ENCODE measurements around the gene SMARCE1.

The SMARCE1 gene

DNA sequence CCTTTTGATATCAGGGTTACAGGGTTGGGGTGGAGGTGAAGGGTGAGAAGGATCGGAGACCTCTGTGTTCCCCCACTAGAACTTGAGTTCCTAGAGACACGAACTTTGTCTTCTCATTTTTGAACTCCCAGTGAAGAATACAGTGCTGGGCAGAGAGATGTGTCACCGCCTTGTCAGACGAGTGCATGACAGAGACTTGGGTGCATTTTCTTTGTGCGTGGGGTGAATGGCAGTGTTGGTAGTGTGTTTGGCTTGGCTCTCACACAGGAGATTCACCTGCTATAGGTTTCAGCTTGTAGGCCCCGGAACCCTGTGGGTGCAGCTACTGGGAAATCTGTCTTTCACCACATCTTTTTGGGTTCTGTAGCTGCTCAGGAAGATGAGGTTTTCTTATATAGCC, 42.3 kb downstream of the SMARCE1 start:
- Histone ChIP-seq H3K9ac (ENCODE audit: low read length) (no peak overlapping the region), H3K4me1 (ENCODE audit: control insufficient read depth, insufficient read depth, low read length) (no peaks in the 10 kb centered on the region), H3K36me3 (ENCODE audit: control insufficient read depth, insufficient read depth, low read length) (no peaks in the 10 kb centered on the region), H3K9me3 (ENCODE audit: control insufficient read depth, low read length) (no peaks in the 10 kb centered on the region), H3K27me3 (ENCODE audit: control insufficient read depth, insufficient read depth, low read length) (no peaks in the 10 kb centered on the region), H3K4me3 (ENCODE audit: low read length) (no peak overlapping the region)

DNA sequence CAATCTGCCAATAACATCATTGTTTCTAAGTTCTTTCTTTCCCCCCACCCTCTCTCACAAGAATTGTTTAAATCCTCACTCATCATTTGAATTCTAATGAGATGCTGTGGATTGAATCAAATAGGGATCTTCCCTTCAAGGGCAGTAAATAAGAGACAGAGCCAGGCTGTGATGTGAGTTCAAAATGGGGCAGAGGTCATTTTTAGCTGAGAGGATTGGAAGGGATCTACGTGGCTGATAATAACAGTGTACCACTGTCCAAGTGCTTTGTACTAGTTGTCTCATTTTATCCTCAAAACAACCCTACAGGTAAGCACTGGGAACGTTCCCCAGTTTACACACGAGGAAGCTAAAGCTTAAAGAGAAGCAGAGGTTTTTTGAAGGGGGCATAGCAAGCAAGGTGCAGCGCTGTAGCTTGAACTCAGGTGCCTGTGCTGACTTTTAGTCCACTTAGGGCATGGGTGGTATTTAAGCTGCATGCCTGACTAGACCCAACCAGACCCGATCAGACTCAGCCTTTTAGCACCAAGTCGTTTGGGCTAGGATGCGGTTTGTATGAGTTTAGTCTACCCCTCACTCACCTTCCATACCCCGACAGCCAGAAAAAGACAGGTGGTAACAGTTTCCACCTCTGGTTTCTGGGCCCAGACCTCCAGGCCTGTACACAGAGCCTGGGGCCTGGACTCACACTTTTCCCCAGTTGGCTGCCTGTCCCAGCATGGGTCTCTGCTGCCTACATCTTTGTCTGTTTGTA, 43.1 kb downstream of the SMARCE1 start:
- Histone ChIP-seq H3K9me3 (ENCODE audit: control insufficient read depth, low read length) (no peaks in the 10 kb centered on the region), H3K4me3 (ENCODE audit: low read length) (no peak overlapping the region), H3K27me3 (ENCODE audit: control insufficient read depth, insufficient read depth, low read length) (no peaks in the 10 kb centered on the region), H3K4me1 (ENCODE audit: control insufficient read depth, insufficient read depth, low read length) (no peaks in the 10 kb centered on the region), H3K36me3 (ENCODE audit: control insufficient read depth, insufficient read depth, low read length) (no peaks in the 10 kb centered on the region), H3K9ac (ENCODE audit: low read length) (no peak overlapping the region)

DNA sequence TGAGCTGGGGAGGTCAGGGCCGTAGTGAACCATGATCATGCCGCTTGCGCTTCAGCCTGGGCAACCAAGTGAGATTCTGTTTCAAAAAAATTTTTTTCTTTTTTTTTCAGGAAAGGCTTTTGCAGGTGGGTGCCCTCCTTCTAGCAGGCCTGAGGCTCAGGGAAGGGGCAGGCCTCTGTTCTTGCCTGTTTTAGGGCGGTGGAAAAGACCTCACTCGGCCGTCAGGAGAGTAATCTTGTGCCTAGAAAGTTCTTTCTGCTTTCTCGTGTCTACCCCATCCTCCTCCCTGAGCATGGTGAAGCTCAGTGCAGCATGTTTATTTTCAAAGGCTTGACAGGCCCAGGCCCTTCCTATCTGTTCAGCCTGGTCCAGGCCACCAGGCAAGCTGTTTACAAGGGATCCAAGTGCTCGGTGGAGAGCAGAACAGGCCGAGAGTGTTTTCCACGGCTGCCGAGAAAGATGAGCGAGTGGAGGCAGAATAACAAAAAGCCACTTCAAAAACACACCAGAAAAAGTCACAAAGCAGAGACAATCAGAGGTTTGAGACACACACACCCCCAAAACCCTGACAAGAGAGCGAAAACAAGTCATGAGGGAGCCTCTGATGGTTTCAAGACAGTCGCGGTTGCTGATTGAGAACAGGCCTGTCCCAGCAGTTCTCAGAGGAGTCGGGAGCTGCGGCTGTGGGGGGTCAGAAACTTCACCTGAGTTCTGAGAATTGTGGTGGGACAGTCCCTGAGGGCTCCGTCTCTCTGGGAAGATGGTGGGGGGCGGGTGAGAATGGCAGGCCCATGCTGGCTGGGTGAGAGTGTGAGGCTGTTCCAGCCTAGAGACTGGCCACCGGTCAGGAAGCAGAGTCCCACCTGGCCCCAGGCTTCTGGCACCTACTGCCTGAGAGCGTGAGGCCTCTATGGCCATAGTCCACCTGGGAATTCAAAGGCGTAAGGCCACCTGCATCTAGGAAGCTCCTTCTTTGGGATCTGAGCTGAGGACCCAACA, 44.9 kb downstream of the SMARCE1 start:
- Histone ChIP-seq H3K4me1 (ENCODE audit: control insufficient read depth, insufficient read depth, low read length) (no peaks in the 10 kb centered on the region), H3K9me3 (ENCODE audit: control insufficient read depth, low read length) (no peaks in the 10 kb centered on the region), H3K27me3 (ENCODE audit: control insufficient read depth, insufficient read depth, low read length) (no peaks in the 10 kb centered on the region), H3K36me3 (ENCODE audit: control insufficient read depth, insufficient read depth, low read length) (no peaks in the 10 kb centered on the region), H3K4me3 (ENCODE audit: low read length) (no peak overlapping the region), H3K9ac (ENCODE audit: low read length) (no peak overlapping the region)

DNA sequence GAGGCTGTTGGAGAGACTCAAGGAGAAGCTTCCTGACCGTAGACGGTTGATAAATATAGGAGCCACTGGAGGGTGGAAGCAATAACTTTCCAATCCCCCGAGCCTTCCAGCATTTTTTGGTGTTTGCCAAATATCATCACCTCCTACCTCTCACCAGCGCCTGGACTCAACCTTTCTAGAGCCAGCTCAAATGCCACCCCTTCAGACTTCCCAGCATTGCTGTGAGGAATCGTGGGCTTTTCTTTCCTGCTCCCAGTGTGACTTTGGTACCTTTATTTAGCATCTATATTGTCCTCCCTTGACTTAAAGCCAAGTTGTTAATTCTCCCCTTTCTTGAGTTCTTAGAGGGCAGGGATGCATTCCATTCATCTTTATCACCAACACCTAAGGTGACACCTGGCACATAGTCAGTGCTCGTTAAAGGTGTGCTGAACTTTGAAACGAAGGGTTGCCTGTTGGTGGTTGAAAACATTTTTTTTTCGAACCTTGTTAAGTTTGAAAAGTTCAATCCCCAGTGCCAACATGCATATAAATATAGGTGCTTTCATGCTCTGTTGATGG, 47.1 kb downstream of the SMARCE1 start:
- H3K4me3 ChIP-seq (ENCODE audit: low read length) = no peak overlapping the region
- no peaks in the 10 kb centered on the region for H3K9me3 ChIP-seq (ENCODE audit: control insufficient read depth, low read length)
- H3K4me1 ChIP-seq (ENCODE audit: control insufficient read depth, insufficient read depth, low read length) = no peaks in the 10 kb centered on the region
- H3K27me3 ChIP-seq (ENCODE audit: control insufficient read depth, insufficient read depth, low read length) = no peaks in the 10 kb centered on the region
- no peak overlapping the region for H3K9ac ChIP-seq (ENCODE audit: low read length)
- H3K36me3 ChIP-seq (ENCODE audit: control insufficient read depth, insufficient read depth, low read length) = no peaks in the 10 kb centered on the region

DNA sequence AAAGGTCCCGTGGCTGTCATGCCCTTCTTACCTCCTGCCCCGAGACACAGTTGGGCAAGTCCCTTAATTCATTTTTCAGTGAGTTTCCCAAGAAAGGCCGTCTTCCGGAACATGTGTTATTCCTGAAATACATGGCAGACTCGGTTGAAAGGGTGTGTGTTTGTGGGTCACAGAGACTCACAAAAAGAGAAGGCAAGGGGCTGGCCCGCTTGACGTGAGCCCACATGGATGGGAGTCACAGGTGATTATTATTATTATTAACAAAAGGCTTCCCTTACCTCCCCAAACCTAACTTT, 48.2 kb downstream of the SMARCE1 start:
- H3K27me3 ChIP-seq (ENCODE audit: control insufficient read depth, insufficient read depth, low read length) = no peaks in the 10 kb centered on the region
- H3K9me3 ChIP-seq (ENCODE audit: control insufficient read depth, low read length) = no peaks in the 10 kb centered on the region
- no peak overlapping the region for H3K9ac ChIP-seq (ENCODE audit: low read length)
- H3K4me3 ChIP-seq (ENCODE audit: low read length) = no peak overlapping the region
- H3K4me1 ChIP-seq (ENCODE audit: control insufficient read depth, insufficient read depth, low read length) = no peaks in the 10 kb centered on the region
- no peaks in the 10 kb centered on the region for H3K36me3 ChIP-seq (ENCODE audit: control insufficient read depth, insufficient read depth, low read length)

DNA sequence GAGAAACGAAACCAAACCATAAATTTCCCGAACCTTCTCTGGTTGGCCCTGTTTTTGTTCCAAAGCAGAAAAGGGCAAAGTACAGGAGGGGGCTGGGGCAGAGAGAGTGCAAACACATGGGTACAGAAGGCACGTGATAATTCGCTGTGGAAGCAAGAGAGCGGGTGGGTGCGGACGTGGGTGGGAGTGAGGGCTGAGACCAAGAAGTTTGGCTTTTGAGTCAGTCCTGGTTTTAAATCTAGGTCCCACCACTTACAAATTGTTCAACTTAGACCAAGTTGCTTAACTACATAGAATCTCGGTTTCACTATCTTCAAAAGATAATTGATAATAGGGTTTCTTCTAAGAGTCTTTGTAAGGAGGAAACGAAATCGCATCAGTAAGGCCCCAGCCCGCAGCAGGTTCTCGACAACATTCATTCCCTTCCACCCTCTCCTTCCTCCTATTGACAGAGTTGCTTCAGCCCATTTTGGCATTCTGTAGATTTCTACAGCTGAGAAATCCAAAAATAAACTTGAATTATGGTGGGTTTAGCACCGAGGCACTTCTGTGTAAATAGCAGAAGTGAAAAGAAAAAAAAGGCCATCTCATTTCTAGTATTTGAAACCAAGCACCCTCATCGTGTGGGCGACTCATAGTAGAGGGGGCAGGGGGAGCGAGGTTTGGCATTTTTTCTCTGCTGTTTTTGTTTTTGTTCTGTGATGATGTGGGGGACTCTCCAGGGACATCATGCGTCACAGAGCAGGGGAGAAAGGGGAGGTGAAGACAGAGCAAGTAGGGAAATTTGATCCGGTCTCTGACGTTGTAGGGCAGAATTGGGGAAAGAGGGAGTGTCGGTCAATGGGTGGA, 48.8 kb downstream of the SMARCE1 start:
- Histone ChIP-seq H3K4me3 (ENCODE audit: low read length) (no peak overlapping the region), H3K36me3 (ENCODE audit: control insufficient read depth, insufficient read depth, low read length) (no peaks in the 10 kb centered on the region), H3K9ac (ENCODE audit: low read length) (no peak overlapping the region), H3K4me1 (ENCODE audit: control insufficient read depth, insufficient read depth, low read length) (no peaks in the 10 kb centered on the region), H3K9me3 (ENCODE audit: control insufficient read depth, low read length) (no peaks in the 10 kb centered on the region), H3K27me3 (ENCODE audit: control insufficient read depth, insufficient read depth, low read length) (no peaks in the 10 kb centered on the region)

DNA sequence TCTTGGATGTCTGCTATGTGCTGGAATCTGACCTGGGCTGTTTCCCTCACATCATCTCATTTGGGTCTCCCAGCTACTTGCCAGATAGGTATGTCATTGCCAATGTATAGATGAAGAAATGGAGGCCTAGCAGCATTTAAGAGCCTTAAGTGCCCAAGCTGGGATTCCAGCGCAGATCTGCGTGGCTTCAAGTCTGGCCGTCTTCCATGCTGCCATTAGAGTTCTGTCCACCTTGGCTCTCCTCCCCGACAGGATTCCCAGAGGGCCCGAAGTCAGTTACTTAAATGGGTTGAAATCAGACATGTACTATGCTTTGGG, 49.4 kb downstream of the SMARCE1 start:
- H3K9ac ChIP-seq (ENCODE audit: low read length) = no peak overlapping the region
- no peaks in the 10 kb centered on the region for H3K36me3 ChIP-seq (ENCODE audit: control insufficient read depth, insufficient read depth, low read length)
- H3K4me3 ChIP-seq (ENCODE audit: low read length) = no peak overlapping the region
- no peaks in the 10 kb centered on the region for H3K9me3 ChIP-seq (ENCODE audit: control insufficient read depth, low read length)
- H3K27me3 ChIP-seq (ENCODE audit: control insufficient read depth, insufficient read depth, low read length) = no peaks in the 10 kb centered on the region
- no peaks in the 10 kb centered on the region for H3K4me1 ChIP-seq (ENCODE audit: control insufficient read depth, insufficient read depth, low read length)

DNA sequence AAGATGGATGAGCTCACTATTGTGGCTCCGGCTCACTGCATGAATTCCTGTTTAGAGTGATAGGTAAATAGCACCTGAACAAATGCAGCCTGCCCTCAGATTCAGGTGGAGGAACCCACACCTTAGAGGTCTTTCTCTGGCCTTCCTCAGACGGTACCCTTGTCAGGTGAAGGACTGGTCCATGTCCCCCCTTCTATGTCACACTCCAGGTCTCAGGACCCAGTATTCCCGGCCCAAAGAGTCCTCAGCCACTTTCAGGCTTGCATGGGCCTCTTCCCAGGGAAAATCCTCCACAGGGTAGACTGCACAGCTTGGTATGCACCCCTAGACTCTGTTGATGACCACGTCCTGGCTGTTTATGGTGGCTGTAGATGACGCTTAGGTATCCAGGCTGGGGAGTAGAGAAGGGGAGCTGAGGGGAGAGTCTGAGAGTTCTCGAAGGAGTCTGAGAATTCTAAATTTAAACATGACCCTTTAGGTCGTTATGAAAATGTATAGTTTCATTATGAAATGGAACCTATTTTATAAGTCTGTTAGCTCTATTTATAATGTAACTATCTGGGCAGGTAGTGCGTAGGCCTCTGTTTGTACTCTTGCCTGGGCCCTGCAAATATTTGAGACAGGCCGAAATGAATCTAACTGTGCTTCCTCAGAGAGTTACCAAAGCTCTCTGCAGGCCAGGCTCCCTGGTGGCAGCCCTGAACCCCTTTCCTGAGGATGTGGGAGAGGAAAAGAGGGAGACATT, 49.9 kb downstream of the SMARCE1 start:
- H3K4me3 ChIP-seq (ENCODE audit: low read length) = no peak overlapping the region
- H3K36me3 ChIP-seq (ENCODE audit: control insufficient read depth, insufficient read depth, low read length) = no peaks in the 10 kb centered on the region
- H3K9me3 ChIP-seq (ENCODE audit: control insufficient read depth, low read length) = no peaks in the 10 kb centered on the region
- H3K27me3 ChIP-seq (ENCODE audit: control insufficient read depth, insufficient read depth, low read length) = no peaks in the 10 kb centered on the region
- no peaks in the 10 kb centered on the region for H3K4me1 ChIP-seq (ENCODE audit: control insufficient read depth, insufficient read depth, low read length)
- H3K9ac ChIP-seq (ENCODE audit: low read length) = no peak overlapping the region

DNA sequence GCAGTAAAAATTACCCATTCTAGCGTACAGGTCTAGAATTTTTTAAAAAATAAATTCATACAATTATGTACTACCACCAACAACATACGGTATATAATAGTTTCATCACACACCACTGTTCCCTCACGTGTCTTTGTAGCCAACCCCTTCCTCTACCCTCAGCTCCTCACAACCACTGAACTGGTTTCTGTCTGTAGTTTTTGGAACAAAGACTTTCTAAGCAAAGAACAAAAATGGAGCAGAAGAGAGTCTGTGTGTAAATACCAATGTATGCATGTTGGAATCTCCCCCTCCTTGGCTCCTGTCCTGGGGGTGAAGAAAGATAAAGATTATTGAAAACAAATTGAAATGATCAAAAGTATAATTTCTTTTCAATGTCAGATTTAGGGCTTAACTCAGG, 50.5 kb downstream of the SMARCE1 start:
- Histone ChIP-seq H3K9me3 (ENCODE audit: control insufficient read depth, low read length) (no peaks in the 10 kb centered on the region), H3K4me3 (ENCODE audit: low read length) (no peak overlapping the region), H3K27me3 (ENCODE audit: control insufficient read depth, insufficient read depth, low read length) (no peaks in the 10 kb centered on the region), H3K9ac (ENCODE audit: low read length) (no peak overlapping the region), H3K36me3 (ENCODE audit: control insufficient read depth, insufficient read depth, low read length) (no peaks in the 10 kb centered on the region), H3K4me1 (ENCODE audit: control insufficient read depth, insufficient read depth, low read length) (no peaks in the 10 kb centered on the region)

DNA sequence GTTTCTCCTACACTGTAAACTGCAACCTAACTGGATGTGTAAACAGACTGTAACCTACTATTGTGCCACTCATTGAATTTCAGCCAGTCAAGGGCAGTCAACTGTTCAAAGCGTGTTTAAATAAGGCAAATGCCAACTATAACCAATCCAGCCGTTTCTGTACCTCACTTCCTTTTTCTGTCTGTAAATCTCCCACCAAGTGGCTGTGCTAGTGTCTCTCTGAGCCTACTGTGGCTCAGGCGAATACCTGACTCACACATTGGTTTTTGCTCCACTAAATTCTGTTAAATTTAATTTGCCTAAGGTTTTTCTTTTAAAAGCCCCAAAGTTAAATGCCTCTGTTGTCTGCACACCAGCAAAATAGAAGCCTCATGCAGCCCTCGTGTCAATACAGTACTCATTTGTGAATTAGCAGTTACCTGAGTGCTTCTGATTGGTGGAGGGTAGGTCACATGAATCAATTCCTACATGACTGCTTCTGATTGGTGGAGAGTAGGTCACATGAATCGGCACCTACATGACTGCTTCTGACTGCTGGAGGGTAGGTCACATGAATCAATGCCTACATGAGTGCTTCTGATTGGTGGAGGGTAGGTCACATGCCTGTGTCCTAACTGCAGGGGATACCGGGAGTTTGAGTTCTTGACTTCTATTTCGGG, 51.2 kb downstream of the SMARCE1 start:
- H3K9me3 ChIP-seq (ENCODE audit: control insufficient read depth, low read length) = no peaks in the 10 kb centered on the region
- no peaks in the 10 kb centered on the region for H3K4me1 ChIP-seq (ENCODE audit: control insufficient read depth, insufficient read depth, low read length)
- no peaks in the 10 kb centered on the region for H3K36me3 ChIP-seq (ENCODE audit: control insufficient read depth, insufficient read depth, low read length)
- H3K4me3 ChIP-seq (ENCODE audit: low read length) = no peak overlapping the region
- no peak overlapping the region for H3K9ac ChIP-seq (ENCODE audit: low read length)
- H3K27me3 ChIP-seq (ENCODE audit: control insufficient read depth, insufficient read depth, low read length) = no peaks in the 10 kb centered on the region

DNA sequence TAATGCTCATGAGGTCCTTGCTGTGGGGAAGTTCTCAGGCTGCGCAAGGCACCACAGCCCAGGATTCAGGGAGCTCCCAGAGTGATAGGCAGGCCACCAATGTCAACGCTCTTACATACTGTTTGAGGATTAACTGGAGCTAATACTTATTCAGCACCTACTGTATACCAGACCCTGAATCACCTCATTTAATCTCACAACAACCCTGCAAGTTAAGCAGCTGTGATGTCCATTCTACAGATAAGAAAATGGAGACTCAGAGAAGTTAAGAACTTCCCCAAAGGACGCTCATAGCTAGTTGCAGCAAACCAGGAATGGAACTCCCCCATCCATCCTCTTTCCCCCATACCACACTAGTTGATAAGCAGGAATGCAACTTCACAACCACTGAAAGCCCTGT, 56.9 kb downstream of the SMARCE1 start:
- H3K4me3 ChIP-seq (ENCODE audit: low read length) = no peak overlapping the region
- no peaks in the 10 kb centered on the region for H3K4me1 ChIP-seq (ENCODE audit: control insufficient read depth, insufficient read depth, low read length)
- peaks cover 3% of the 10 kb centered on the region for H3K27me3 ChIP-seq (ENCODE audit: control insufficient read depth, insufficient read depth, low read length)
- no peaks in the 10 kb centered on the region for H3K9me3 ChIP-seq (ENCODE audit: control insufficient read depth, low read length)
- H3K36me3 ChIP-seq (ENCODE audit: control insufficient read depth, insufficient read depth, low read length) = no peaks in the 10 kb centered on the region
- H3K9ac ChIP-seq (ENCODE audit: low read length) = no peak overlapping the region

Data from mucosa of stomach (tissue), 1 donor.